GM12878 (cell line): ENCODE measurements around the gene SSUH2. TPM values are rescaled to one million over a fixed set of nuclear protein-coding genes. Genes with fewer than 3 reads are reported as not detected.

Source experiments
- CHD4 ChIP-seq: fragments of 200-600 bp; sonication (generic); IDR thresholded peaks from 2 replicates; pipeline ENCODE4 v1.6.1; 2016; ENCODE audit warnings: mild to moderate bottlenecking
- CREM ChIP-seq: IDR thresholded peaks from 2 replicates; pipeline ENCODE4 v1.6.1; 2014; ENCODE audit warnings: antibody characterized with exemption, low read depth
- EZH2 ChIP-seq: IDR thresholded peaks from 2 replicates; pipeline ENCODE4 v1.6.1; 2012; ENCODE audit warnings: low read depth, mild to moderate bottlenecking, control low read depth, inconsistent platforms, low read length, borderline replicate concordance; ENCODE audit not compliant: control insufficient read depth
- IKZF1 ChIP-seq: fragments of 450-650 bp; conservative IDR thresholded peaks from 2 replicates; pipeline ENCODE4 v1.6.1; 2017; ENCODE audit warnings: antibody characterized with exemption, mild to moderate bottlenecking
- MTA2 ChIP-seq: fragments of 450-650 bp; IDR thresholded peaks from 2 replicates; pipeline ENCODE4 v1.6.1; 2016; ENCODE audit warnings: low read depth, mild to moderate bottlenecking, moderate library complexity
- MYC ChIP-seq: IDR thresholded peaks from 2 replicates; pipeline ENCODE4 v1.6.1; 2011; ENCODE audit warnings: mild to moderate bottlenecking, low read length, moderate library complexity, inconsistent platforms; ENCODE audit not compliant: insufficient read depth, insufficient replicate concordance, insufficient read length, severe bottlenecking
- NBN ChIP-seq: fragments of 450-650 bp; IDR thresholded peaks from 2 replicates; pipeline ENCODE4 v1.6.1; 2016
- NFYB ChIP-seq: IDR thresholded peaks from 2 replicates; pipeline ENCODE4 v1.6.1; 2011; ENCODE audit warnings: low read depth, mild to moderate bottlenecking, low read length, improper control_type of control experiment, moderate library complexity; ENCODE audit not compliant: insufficient read depth
- RBBP5 ChIP-seq: fragments of 200-600 bp; sonication (generic); conservative IDR thresholded peaks from 2 replicates; pipeline ENCODE4 v1.6.1; 2016
- SREBF1 ChIP-seq: IDR thresholded peaks from 2 replicates; pipeline ENCODE4 v1.6.1; 2012; ENCODE audit warnings: mild to moderate bottlenecking, low read length
- TARDBP ChIP-seq: IDR thresholded peaks from 2 replicates; pipeline ENCODE4 v1.6.1; 2016; ENCODE audit warnings: borderline replicate concordance
- TCF12 ChIP-seq: IDR thresholded peaks from 2 replicates; pipeline ENCODE4 v1.6.1; 2011; ENCODE audit warnings: low read depth, mild to moderate bottlenecking, low read length
- WRNIP1 ChIP-seq: IDR thresholded peaks from 2 replicates; pipeline ENCODE4 v1.6.1; 2011; ENCODE audit warnings: low read depth, low read length, improper control_type of control experiment, borderline replicate concordance
- YY1 ChIP-seq: IDR thresholded peaks from 2 replicates; pipeline ENCODE4 v1.6.1; 2011; ENCODE audit warnings: low read depth, mild to moderate bottlenecking, low read length
- ZBED1 ChIP-seq: IDR thresholded peaks from 2 replicates; pipeline ENCODE4 v1.6.1; 2016; ENCODE audit warnings: borderline replicate concordance
- polyA plus RNA-seq, 11 experiments: library from polyadenylated mRNA; depleted of rRNA in 4 of 11; unstranded in 6 of 11; stranded (reverse) in 5 of 11; fragments of >200 nt; fragmentation: Nextera tagmentation in 4 of 11; fragmentation: Illumina TruSeq in 1 of 11; extraction: Ambion mirVana in 4 of 11; extraction: Trizol in 1 of 11; gene quantifications; 1 replicate in 1 of 11; 2 replicates in 10 of 11; pipeline versions ENCODE4 v1.2.1 to v1.2.3, GENCODE V29; 2011 to 2016; ENCODE audit warnings: inconsistent platforms in 2 of 11, missing spikeins in 2 of 11, low read depth in 1 of 11
- total RNA-seq, 4 experiments: library from RNA; depleted of rRNA in 3 of 4; stranded (reverse); fragments of >200 nt in 3 of 4; fragmentation: Illumina TruSeq in 1 of 4; extraction: Trizol in 1 of 4; gene quantifications; 2 replicates each; pipeline versions ENCODE4 v1.2.1 to v1.2.3, GENCODE V29; 2013 to 2021
- TF ChIP-seq, protein P1 (sequence below): IDR thresholded peaks from 2 replicates; pipeline ENCODE4 v1.6.1; 2011; ENCODE audit warnings: low read depth, mild to moderate bottlenecking, low read length, moderate library complexity, borderline replicate concordance; ENCODE audit errors: extremely low read depth
- TF ChIP-seq, protein P2 (sequence below): fragments of 450-650 bp; IDR thresholded peaks from 2 replicates; pipeline ENCODE4 v1.6.1; 2017; ENCODE audit warnings: borderline replicate concordance
- TF ChIP-seq, protein P3 (sequence below): fragments of 450-650 bp; IDR thresholded peaks from 2 replicates; pipeline ENCODE4 v1.6.1; 2017; ENCODE audit warnings: low read depth, mild to moderate bottlenecking, moderate library complexity
- TF ChIP-seq, protein P4 (sequence below): IDR thresholded peaks from 2 replicates; pipeline ENCODE4 v1.6.1; 2012; ENCODE audit warnings: mild to moderate bottlenecking, low read depth, low read length

Gene SSUH2
- total and polyA plus RNA-seq, 10 of the 15 experiments (the other 5 are each of a cell fraction or from before 2014, with no cell fraction given): 0.09 to 0.26 TPM; not detected in 8

DNA sequence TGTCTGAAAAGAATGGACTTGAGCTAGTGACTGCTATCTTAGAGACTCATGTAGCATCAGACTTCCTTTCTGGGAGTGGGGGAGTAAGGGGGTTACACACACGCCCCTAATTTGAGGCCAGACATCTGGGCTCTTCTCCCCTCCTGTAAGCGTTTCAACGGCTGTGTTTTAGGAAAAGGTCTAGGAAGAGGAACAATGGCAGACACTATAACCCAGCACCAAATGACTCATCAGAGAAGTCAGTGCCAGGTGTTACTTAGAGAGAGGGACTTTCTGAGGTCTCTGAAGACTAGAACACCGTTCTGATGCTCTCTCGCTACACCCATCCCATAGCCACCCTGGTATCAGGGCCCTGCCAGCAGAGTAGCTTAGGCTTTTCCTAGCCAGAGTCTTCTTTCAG is 65.5 kb downstream of the SSUH2 start (continued):
- TF ChIP-seq NFYB (no peak), EZH2 (no peak), ZBED1 (no peak), MYC (no peak), SREBF1 (no peak), YY1 (peak; percentile 78), TCF12 (peak; percentile 92), NBN (no peak; the same call in 1 of the 2 replicates), CREM (peak; percentile 48; the same call in 1 of the 2 replicates), TARDBP (no peak), CHD4 (no peak), WRNIP1 (no peak), RBBP5 (no peak), MTA2 (peak; percentile 50; the same call in 1 of the 2 replicates), IKZF1 (peak; percentile 87)
- TF ChIP-seq, protein P1, sequence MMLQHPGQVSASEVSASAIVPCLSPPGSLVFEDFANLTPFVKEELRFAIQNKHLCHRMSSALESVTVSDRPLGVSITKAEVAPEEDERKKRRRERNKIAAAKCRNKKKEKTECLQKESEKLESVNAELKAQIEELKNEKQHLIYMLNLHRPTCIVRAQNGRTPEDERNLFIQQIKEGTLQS: no peak
- TF ChIP-seq, protein P2, sequence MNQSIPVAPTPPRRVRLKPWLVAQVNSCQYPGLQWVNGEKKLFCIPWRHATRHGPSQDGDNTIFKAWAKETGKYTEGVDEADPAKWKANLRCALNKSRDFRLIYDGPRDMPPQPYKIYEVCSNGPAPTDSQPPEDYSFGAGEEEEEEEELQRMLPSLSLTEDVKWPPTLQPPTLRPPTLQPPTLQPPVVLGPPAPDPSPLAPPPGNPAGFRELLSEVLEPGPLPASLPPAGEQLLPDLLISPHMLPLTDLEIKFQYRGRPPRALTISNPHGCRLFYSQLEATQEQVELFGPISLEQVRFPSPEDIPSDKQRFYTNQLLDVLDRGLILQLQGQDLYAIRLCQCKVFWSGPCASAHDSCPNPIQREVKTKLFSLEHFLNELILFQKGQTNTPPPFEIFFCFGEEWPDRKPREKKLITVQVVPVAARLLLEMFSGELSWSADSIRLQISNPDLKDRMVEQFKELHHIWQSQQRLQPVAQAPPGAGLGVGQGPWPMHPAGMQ: no peak
- TF ChIP-seq, protein P3, sequence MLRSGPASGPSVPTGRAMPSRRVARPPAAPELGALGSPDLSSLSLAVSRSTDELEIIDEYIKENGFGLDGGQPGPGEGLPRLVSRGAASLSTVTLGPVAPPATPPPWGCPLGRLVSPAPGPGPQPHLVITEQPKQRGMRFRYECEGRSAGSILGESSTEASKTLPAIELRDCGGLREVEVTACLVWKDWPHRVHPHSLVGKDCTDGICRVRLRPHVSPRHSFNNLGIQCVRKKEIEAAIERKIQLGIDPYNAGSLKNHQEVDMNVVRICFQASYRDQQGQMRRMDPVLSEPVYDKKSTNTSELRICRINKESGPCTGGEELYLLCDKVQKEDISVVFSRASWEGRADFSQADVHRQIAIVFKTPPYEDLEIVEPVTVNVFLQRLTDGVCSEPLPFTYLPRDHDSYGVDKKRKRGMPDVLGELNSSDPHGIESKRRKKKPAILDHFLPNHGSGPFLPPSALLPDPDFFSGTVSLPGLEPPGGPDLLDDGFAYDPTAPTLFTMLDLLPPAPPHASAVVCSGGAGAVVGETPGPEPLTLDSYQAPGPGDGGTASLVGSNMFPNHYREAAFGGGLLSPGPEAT: peak; percentile 67
- TF ChIP-seq, protein P4, sequence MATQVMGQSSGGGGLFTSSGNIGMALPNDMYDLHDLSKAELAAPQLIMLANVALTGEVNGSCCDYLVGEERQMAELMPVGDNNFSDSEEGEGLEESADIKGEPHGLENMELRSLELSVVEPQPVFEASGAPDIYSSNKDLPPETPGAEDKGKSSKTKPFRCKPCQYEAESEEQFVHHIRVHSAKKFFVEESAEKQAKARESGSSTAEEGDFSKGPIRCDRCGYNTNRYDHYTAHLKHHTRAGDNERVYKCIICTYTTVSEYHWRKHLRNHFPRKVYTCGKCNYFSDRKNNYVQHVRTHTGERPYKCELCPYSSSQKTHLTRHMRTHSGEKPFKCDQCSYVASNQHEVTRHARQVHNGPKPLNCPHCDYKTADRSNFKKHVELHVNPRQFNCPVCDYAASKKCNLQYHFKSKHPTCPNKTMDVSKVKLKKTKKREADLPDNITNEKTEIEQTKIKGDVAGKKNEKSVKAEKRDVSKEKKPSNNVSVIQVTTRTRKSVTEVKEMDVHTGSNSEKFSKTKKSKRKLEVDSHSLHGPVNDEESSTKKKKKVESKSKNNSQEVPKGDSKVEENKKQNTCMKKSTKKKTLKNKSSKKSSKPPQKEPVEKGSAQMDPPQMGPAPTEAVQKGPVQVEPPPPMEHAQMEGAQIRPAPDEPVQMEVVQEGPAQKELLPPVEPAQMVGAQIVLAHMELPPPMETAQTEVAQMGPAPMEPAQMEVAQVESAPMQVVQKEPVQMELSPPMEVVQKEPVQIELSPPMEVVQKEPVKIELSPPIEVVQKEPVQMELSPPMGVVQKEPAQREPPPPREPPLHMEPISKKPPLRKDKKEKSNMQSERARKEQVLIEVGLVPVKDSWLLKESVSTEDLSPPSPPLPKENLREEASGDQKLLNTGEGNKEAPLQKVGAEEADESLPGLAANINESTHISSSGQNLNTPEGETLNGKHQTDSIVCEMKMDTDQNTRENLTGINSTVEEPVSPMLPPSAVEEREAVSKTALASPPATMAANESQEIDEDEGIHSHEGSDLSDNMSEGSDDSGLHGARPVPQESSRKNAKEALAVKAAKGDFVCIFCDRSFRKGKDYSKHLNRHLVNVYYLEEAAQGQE: no peak
- TF ChIP-seq, all 136 proteins: peak for 22
